Measurements from ENCODE around the gene ANKRD24. TPM values are rescaled to one million over a fixed set of nuclear protein-coding genes. Genes with fewer than 3 reads are reported as not detected.

ANKRD24 gene
- total RNA-seq, 1 experiment from 2014 or later = 0.39 TPM

Other genes with a start within 250 kb of the ANKRD24 start
- not detected in 2 replicates for gene NMRK2, start 249.6 kb upstream of the ANKRD24 start, total RNA-seq (2022)
- gene DAPK3, start 211.6 kb upstream of the ANKRD24 start, total RNA-seq (2022) = 58.6 and 66.4 TPM in 2 replicates
- gene EEF2, start 197.2 kb upstream of the ANKRD24 start, total RNA-seq (2022) = 2,154 and 2,157 TPM in 2 replicates
- 43.3 and 45.7 TPM in 2 replicates for gene PIAS4, start 175.0 kb upstream of the ANKRD24 start, total RNA-seq (2022)
- gene ZBTB7A, start 115.8 kb upstream of the ANKRD24 start, total RNA-seq (2022) = 11.9 and 14.7 TPM in 2 replicates
- 149 and 163 TPM in 2 replicates for gene MAP2K2, start 58.6 kb upstream of the ANKRD24 start, total RNA-seq (2022)
- gene CREB3L3, start 29.1 kb upstream of the ANKRD24 start, total RNA-seq (2022) = 1.1 and 2.3 TPM in 2 replicates
- gene SIRT6, start 126 bp upstream of the ANKRD24 start, total RNA-seq (2022) = 18.2 and 20.1 TPM in 2 replicates
- 0.68 and 0.81 TPM in 2 replicates for gene EBI3, start 46.8 kb downstream of the ANKRD24 start, total RNA-seq (2022)
- gene YJU2, start 64.4 kb downstream of the ANKRD24 start, total RNA-seq (2022) = 19.5 TPM in 2 replicates
- gene SHD, start 96.6 kb downstream of the ANKRD24 start, total RNA-seq (2022) = 1.4 and 3.5 TPM in 2 replicates
- gene TMIGD2, start 119.7 kb downstream of the ANKRD24 start, total RNA-seq (2022) = not detected in 2 replicates
- gene FSD1, start 121.9 kb downstream of the ANKRD24 start, total RNA-seq (2022) = 9.0 and 15.6 TPM in 2 replicates
- gene STAP2, start 156.1 kb downstream of the ANKRD24 start, total RNA-seq (2022) = 70.7 and 71.6 TPM in 2 replicates
- gene MPND, start 160.9 kb downstream of the ANKRD24 start, total RNA-seq (2022) = 34.9 and 35.7 TPM in 2 replicates
- 91.3 and 91.5 TPM in 2 replicates for gene SH3GL1, start 217.9 kb downstream of the ANKRD24 start, total RNA-seq (2022)
- 53.9 and 63.1 TPM in 2 replicates for gene CHAF1A, start 220.0 kb downstream of the ANKRD24 start, total RNA-seq (2022)

Measured in Caco-2 (cell line).